ENCODE results near the gene FABP2. TPM values are rescaled to one million over a fixed set of nuclear protein-coding genes. Genes with fewer than 3 reads are reported as not detected.
A peak's percentile ranks its signal among the peaks of the same experiment; 100 is the strongest.
"Not testable (repeated sequence)": the region's sequence is repeated elsewhere in the genome, so short reads cannot be mapped to it uniquely, and the experiment has no call there.

FABP2 gene
- total RNA-seq, 1 experiment from 2014 or later: not detected

DNA sequence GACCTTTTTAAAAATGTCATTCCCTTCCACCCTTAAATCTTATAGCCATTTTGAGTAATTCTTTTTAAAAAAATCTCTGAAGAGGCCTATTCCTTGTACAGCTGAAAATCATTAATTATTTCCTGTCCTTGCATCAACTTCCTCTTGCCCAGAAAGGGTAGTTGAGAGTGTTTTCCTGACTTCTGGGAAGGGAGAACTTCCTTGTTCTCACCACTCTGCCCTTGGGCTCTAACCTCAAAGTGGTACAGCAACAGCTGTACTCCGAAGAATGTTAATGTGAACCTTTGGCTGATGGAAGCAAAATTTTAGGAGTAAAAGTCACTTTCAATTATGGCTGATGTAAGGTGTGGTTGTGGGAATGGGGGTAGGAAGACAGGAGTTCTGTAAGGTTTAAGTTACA lies 15.1 kb upstream of the FABP2 start:
- no peak overlapping the region for H3K27ac ChIP-seq (ENCODE audit: insufficient read length, low read depth, low read length)
- H2BK20ac ChIP-seq (ENCODE audit: low read depth, low read length, poor library complexity, severe bottlenecking): no peak overlapping the region
- no peak for DNase-seq
- H3T11ph ChIP-seq (ENCODE audit: low read length): no peak overlapping the region
- H3K23me2 ChIP-seq (ENCODE audit: insufficient read length, low read depth, low read length, poor library complexity, severe bottlenecking): no peaks in the 10 kb centered on the region
- no peak overlapping the region for H4K5ac ChIP-seq (ENCODE audit: insufficient read length, low read depth, low read length)
- Mint-ChIP-seq H3K9me3 (no peaks in the 10 kb centered on the region), H3K36me3 (ENCODE audit: insufficient read depth in 1 of 3, low read depth in 3 of 3) (no peaks in the 10 kb centered on the region), H3K27ac (peak overlapping the region in 1 of 3 experiments; percentile 5; a peak in 2 of 7 replicates), H3K4me1 (no peaks in the 10 kb centered on the region), H3K4me3 (no peak overlapping the region), H3K27me3 (ENCODE audit: low read depth) (no peaks in the 10 kb centered on the region)
- TF ChIP-seq, protein P1, sequence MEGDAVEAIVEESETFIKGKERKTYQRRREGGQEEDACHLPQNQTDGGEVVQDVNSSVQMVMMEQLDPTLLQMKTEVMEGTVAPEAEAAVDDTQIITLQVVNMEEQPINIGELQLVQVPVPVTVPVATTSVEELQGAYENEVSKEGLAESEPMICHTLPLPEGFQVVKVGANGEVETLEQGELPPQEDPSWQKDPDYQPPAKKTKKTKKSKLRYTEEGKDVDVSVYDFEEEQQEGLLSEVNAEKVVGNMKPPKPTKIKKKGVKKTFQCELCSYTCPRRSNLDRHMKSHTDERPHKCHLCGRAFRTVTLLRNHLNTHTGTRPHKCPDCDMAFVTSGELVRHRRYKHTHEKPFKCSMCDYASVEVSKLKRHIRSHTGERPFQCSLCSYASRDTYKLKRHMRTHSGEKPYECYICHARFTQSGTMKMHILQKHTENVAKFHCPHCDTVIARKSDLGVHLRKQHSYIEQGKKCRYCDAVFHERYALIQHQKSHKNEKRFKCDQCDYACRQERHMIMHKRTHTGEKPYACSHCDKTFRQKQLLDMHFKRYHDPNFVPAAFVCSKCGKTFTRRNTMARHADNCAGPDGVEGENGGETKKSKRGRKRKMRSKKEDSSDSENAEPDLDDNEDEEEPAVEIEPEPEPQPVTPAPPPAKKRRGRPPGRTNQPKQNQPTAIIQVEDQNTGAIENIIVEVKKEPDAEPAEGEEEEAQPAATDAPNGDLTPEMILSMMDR (conservative IDR thresholded peaks at IDR 0.05): no peak
- no peaks in the 10 kb centered on the region for H3K27me3 ChIP-seq (ENCODE audit: insufficient read depth, low read length)
- H3K18ac ChIP-seq (ENCODE audit: insufficient read length, low read depth, low read length): no peak overlapping the region
- no peaks in the 10 kb centered on the region for H3K79me1 ChIP-seq (ENCODE audit: insufficient read depth, low read depth, low read length, poor library complexity, severe bottlenecking)
- H2BK5ac ChIP-seq (ENCODE audit: insufficient read length, low read length): no peak overlapping the region
- H3K9me3 ChIP-seq (ENCODE audit: control insufficient read depth, low read depth, low read length): no peaks in the 10 kb centered on the region
- H2AK5ac ChIP-seq (ENCODE audit: insufficient read length, low read length): no peak overlapping the region
- H3K9ac ChIP-seq (ENCODE audit: extremely low read depth, insufficient read length, low read length): no peak overlapping the region
- H3K4me1 ChIP-seq (ENCODE audit: insufficient read depth, low read length): no peaks in the 10 kb centered on the region
- H2AFZ ChIP-seq (ENCODE audit: low read length): no peak overlapping the region
- no peak overlapping the region for H3K4me2 ChIP-seq (ENCODE audit: insufficient read depth, insufficient read length, low read length)
- no peaks in the 10 kb centered on the region for H4K20me1 ChIP-seq (ENCODE audit: control insufficient read depth, insufficient read depth, insufficient read length)
- no peak overlapping the region for H3K23ac ChIP-seq (ENCODE audit: insufficient read length, low read depth, low read length)
- H4K8ac ChIP-seq (replicated peaks; ENCODE audit: insufficient read length, low read depth, low read length): no peak overlapping the region
- H2BK12ac ChIP-seq (ENCODE audit: insufficient read length, low read depth, low read length): no peak overlapping the region
- whole genome bisulfite sequencing (ENCODE audit: extremely low coverage, insufficient read length, low lambda C conversion rate): no CpG with 5 or more reads among the region's 1 CpG
- no peak overlapping the region for H2BK120ac ChIP-seq (ENCODE audit: low read depth, low read length, poor library complexity, severe bottlenecking)
- no peaks in the 10 kb centered on the region for H3K79me2 ChIP-seq (ENCODE audit: insufficient read depth, low read length)
- no peak overlapping the region for H3K4ac ChIP-seq (ENCODE audit: low read depth, low read length)
- no peak overlapping the region for H3K56ac ChIP-seq (ENCODE audit: insufficient read length, low read depth, low read length)
- no peak overlapping the region for H4K91ac ChIP-seq (ENCODE audit: insufficient read length, low read depth, low read length)
- H3K14ac ChIP-seq (ENCODE audit: insufficient read depth, low read length): no peak overlapping the region
- H2BK15ac ChIP-seq (ENCODE audit: low read depth, low read length): no peak overlapping the region

- H3K27ac Mint-ChIP-seq; H2BK20ac ChIP-seq (ENCODE audit: low read depth, low read length, poor library complexity, severe bottlenecking); H3K79me1 ChIP-seq (ENCODE audit: insufficient read depth, low read depth, low read length, poor library complexity, severe bottlenecking); H3K4me3 Mint-ChIP-seq; H2BK5ac ChIP-seq (ENCODE audit: insufficient read length, low read length); H2BK12ac ChIP-seq (ENCODE audit: insufficient read length, low read depth, low read length); H3K9me3 Mint-ChIP-seq; H4K20me1 ChIP-seq (ENCODE audit: control insufficient read depth, insufficient read depth, insufficient read length); H2AK5ac ChIP-seq (ENCODE audit: insufficient read length, low read length); H3K9me3 ChIP-seq (ENCODE audit: control insufficient read depth, low read depth, low read length); H2BK15ac ChIP-seq (ENCODE audit: low read depth, low read length); H3K18ac ChIP-seq (ENCODE audit: insufficient read length, low read depth, low read length); DNase-seq; H4K91ac ChIP-seq (ENCODE audit: insufficient read length, low read depth, low read length); H3K56ac ChIP-seq (ENCODE audit: insufficient read length, low read depth, low read length); H3K9ac ChIP-seq (ENCODE audit: extremely low read depth, insufficient read length, low read length); H3K4me1 ChIP-seq (ENCODE audit: insufficient read depth, low read length); H3K27me3 Mint-ChIP-seq (ENCODE audit: low read depth); H3K23ac ChIP-seq (ENCODE audit: insufficient read length, low read depth, low read length); H3K23me2 ChIP-seq (ENCODE audit: insufficient read length, low read depth, low read length, poor library complexity, severe bottlenecking); H3K4me2 ChIP-seq (ENCODE audit: insufficient read depth, insufficient read length, low read length); H3K4me1 Mint-ChIP-seq; H3K36me3 Mint-ChIP-seq (ENCODE audit: insufficient read depth in 1 of 3, low read depth in 3 of 3); H4K8ac ChIP-seq (replicated peaks; ENCODE audit: insufficient read length, low read depth, low read length); H3K27me3 ChIP-seq (ENCODE audit: insufficient read depth, low read length); H2BK120ac ChIP-seq (ENCODE audit: low read depth, low read length, poor library complexity, severe bottlenecking); H3K27ac ChIP-seq (ENCODE audit: insufficient read length, low read depth, low read length); H3K4ac ChIP-seq (ENCODE audit: low read depth, low read length); H4K5ac ChIP-seq (ENCODE audit: insufficient read length, low read depth, low read length); H2AFZ ChIP-seq (ENCODE audit: low read length); H3K14ac ChIP-seq (ENCODE audit: insufficient read depth, low read length); H3T11ph ChIP-seq (ENCODE audit: low read length); H3K79me2 ChIP-seq (ENCODE audit: insufficient read depth, low read length): not testable (repeated sequence)
- no CpG with 5 or more reads among the region's 4 CpGs for WGBS (ENCODE audit: extremely low coverage, insufficient read length, low lambda C conversion rate)
Measured at GRCh38 chr4:119336332-119336979, 14.5 kb upstream of the FABP2 start.
